Muscle of leg (tissue), 11 donors: ENCODE results near the gene PAMR1. TPM values are rescaled to one million over a fixed set of nuclear protein-coding genes. Genes with fewer than 3 reads are reported as not detected.

Experiments
- DNase-seq: peaks from one replicate; pipeline ENCODE4 v3.0.0; 2013
- H3K27ac ChIP-seq: one replicate; pipeline ENCODE4 v1.5.1; 2013; ENCODE audit warnings: mild to moderate bottlenecking, low read length, control low read depth
- H3K27me3 ChIP-seq: one replicate; pipeline ENCODE4 v1.6.1; 2013; ENCODE audit warnings: low read length; ENCODE audit not compliant: control insufficient read depth, insufficient read depth
- H3K36me3 ChIP-seq: one replicate; pipeline ENCODE4 v1.6.1; 2013; ENCODE audit warnings: low read length; ENCODE audit not compliant: control insufficient read depth, insufficient read depth
- H3K4me1 ChIP-seq: one replicate; pipeline ENCODE4 v1.6.1; 2013; ENCODE audit warnings: low read length; ENCODE audit not compliant: control insufficient read depth, insufficient read depth
- H3K4me3 ChIP-seq: one replicate; pipeline ENCODE4 v1.5.1; 2013; ENCODE audit warnings: low read length, control low read depth
- H3K9me3 ChIP-seq: replicated peaks from 2 replicates; pipeline ENCODE4 v1.6.1; 2013; ENCODE audit warnings: low read depth, low read length; ENCODE audit not compliant: control insufficient read depth
- WGBS: methylation state at CpG from one replicate; pipeline ENCODE4 v1.1.5; 2013; ENCODE audit warnings: missing lambda C conversion rate; ENCODE audit not compliant: insufficient coverage; 5-methylcytosine and 5-hydroxymethylcytosine counted together
- polyA plus RNA-seq, 8 donors: library from polyadenylated mRNA; unstranded; fragments of 120-200 nt; gene quantifications; one replicate each; pipeline versions ENCODE4 v1.2.1 to v1.2.3, GENCODE V29; 2013; ENCODE audit warnings: inconsistent platforms in 1 of 8, low replicate concordance in 1 of 8; ENCODE audit not compliant: insufficient read length in 8 of 8, insufficient read depth in 1 of 8
- total RNA-seq: library from RNA; stranded (reverse); fragments of 120-200 nt; gene quantifications from one replicate; pipeline ENCODE4 v1.2.4, GENCODE V29; 2013

Gene PAMR1
- total and polyA plus RNA-seq, 9 donors, result 7.5 to 35.3 (median 15.2) TPM

DNA sequence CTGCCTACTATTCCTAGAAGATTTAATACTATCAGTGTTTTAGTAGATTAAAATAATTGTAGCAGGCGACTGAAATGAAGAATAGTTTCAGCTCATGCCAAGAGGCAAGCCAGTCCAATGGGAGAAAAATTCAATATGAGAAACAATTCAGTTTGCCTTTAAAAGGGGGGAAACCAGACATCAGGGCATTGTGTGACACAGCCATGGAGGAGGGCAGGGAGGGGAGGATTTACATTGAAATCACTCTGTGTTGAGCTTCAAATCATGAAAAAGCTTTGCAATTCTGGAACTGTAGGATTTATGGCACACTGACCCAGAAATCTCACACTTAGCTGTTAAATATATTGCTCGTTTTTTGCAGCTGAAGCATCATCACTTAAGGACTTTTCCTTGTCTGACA lies 110.6 kb downstream of the PAMR1 start:
- Histone ChIP-seq H3K27ac (no peak overlapping the region), H3K36me3 (no peaks in the 10 kb centered on the region), H3K27me3 (peaks cover 43% of the 10 kb centered on the region), H3K4me1 (peaks cover 13% of the 10 kb centered on the region), H3K9me3 (no peaks in the 10 kb centered on the region), H3K4me3 (no peak overlapping the region)
- 38% methylated on average over 1 of the region's 2 CpGs for WGBS
- DNase-seq, result no peak

DNA sequence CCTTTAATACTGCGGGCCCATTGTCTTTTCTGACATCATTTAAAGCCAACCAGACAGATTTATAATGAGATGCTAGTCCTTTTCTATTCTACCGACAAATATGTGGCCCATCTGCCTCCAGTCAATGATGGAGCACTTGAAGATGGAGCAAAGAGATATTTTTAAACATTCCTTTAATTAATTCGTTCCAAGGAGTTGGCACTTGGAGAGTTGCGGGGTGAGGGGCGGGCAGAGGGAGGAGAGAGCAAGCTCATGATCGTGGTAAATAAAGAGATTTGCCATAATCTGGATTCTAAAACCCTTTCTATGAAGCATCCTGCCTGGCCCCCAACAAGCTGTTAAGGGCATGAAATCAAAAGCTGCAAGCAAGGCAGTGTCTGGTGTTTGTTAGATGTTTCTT lies 111.1 kb downstream of the PAMR1 start:
- H3K36me3 ChIP-seq, result no peaks in the 10 kb centered on the region
- H3K27me3 ChIP-seq, result peaks cover 38% of the 10 kb centered on the region
- WGBS, result no CpG with 5 or more reads among the region's 6 CpGs
- H3K4me1 ChIP-seq, result peaks cover 9% of the 10 kb centered on the region
- DNase-seq, result no peak
- no peak overlapping the region for H3K27ac ChIP-seq
- no peak overlapping the region for H3K4me3 ChIP-seq
- no peaks in the 10 kb centered on the region for H3K9me3 ChIP-seq

DNA sequence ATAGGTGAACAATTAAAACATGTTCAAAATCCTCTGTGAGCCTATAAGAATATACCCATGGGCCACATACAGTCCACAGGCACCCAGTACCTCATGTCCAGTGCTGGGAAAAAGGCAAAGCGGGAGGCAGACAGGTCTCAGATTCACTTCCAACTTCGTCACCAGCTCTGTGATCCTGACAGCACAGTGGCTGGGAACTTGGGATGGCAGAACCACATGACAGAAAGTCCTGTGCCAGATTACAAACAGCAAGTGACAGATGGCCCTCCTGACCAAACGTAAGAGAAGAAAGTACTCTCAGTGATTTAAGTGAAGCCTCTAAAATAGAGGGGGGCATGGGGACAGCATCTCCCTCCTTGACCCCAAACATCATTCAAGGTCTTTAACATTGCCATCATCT lies 111.8 kb downstream of the PAMR1 start:
- no peak overlapping the region for H3K4me3 ChIP-seq
- DNase-seq, result no peak
- 100% methylated on average over 2 of the region's 3 CpGs for WGBS
- H3K27ac ChIP-seq, result no peak overlapping the region
- peaks cover 31% of the 10 kb centered on the region for H3K27me3 ChIP-seq
- H3K36me3 ChIP-seq, result no peaks in the 10 kb centered on the region
- no peaks in the 10 kb centered on the region for H3K9me3 ChIP-seq
- H3K4me1 ChIP-seq, result peaks cover 5% of the 10 kb centered on the region

DNA sequence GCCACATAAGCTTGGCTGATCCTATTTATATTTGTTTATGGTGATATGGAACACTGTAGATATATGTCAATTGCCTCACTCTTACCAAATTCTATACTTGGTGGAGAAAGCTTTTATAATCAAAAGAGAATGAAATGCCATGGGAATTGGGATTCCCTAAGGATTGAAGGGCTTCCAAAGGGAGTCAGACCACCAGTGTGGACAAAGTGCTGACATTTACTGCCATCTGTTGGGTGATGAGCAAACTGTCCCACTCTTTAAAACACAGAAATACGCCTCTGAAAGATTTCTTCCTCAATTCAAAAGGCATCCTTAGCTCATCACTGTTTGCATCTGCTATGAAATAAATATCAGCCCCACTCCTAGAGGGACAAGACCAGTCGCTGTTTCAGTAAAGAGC lies 113.1 kb downstream of the PAMR1 start:
- Histone ChIP-seq H3K4me1 (no peaks in the 10 kb centered on the region), H3K9me3 (no peaks in the 10 kb centered on the region), H3K27me3 (peaks cover 21% of the 10 kb centered on the region), H3K4me3 (no peak overlapping the region), H3K36me3 (no peaks in the 10 kb centered on the region), H3K27ac (no peak overlapping the region)
- WGBS, result no CpG with 5 or more reads among the region's 2 CpGs
- DNase-seq, result peak; percentile 24

DNA sequence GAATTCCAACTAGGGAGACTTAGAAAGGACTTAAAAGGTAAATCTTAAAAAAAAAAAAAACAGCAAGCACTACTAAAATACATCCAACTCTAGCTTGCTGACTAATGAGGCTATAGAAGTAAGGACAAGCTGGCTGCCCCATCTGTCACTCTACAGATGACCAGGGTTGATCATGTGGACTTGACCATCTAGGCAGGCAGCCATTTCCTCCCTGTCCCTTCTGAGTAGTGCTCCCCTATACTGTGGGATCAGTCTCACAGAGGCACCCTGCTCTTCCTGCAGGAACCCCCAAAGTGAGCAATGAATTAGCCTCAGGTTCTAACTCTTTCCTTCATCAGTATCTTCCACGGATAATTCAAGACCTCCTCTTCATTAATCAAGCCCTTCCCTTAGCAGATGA lies 118.4 kb downstream of the PAMR1 start:
- 100% methylated on average over 1 of the region's 1 CpG for WGBS
- Histone ChIP-seq H3K27ac (no peak overlapping the region), H3K9me3 (no peaks in the 10 kb centered on the region), H3K27me3 (peaks cover 11% of the 10 kb centered on the region), H3K4me1 (no peaks in the 10 kb centered on the region), H3K36me3 (no peaks in the 10 kb centered on the region), H3K4me3 (no peak overlapping the region)
- no peak for DNase-seq

DNA sequence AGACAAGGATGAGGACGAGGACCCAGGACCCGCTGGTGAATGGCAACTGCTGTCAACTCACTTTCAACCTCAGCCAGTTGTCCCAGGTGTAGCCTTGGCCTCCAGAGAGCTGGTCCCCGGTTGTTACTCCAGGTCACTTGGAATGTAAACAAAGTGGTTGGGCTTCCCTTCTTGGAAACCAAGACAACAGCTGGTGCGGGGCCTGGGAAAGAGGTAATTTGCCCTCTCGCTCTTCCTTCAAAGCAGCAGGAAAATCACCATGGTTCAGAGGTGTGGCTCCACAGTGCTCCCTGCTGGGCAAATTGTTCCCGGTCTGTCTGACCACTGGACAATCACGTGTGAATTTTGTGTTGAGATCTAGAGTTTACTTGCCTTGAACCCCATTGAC lies 121.0 kb downstream of the PAMR1 start:
- no peaks in the 10 kb centered on the region for H3K4me1 ChIP-seq
- H3K36me3 ChIP-seq, result no peaks in the 10 kb centered on the region
- no peak overlapping the region for H3K4me3 ChIP-seq
- no peak for DNase-seq
- H3K27ac ChIP-seq, result no peak overlapping the region
- H3K27me3 ChIP-seq, result peaks cover 8% of the 10 kb centered on the region
- no peaks in the 10 kb centered on the region for H3K9me3 ChIP-seq
- 47% methylated on average over 4 of the region's 7 CpGs for WGBS

DNA sequence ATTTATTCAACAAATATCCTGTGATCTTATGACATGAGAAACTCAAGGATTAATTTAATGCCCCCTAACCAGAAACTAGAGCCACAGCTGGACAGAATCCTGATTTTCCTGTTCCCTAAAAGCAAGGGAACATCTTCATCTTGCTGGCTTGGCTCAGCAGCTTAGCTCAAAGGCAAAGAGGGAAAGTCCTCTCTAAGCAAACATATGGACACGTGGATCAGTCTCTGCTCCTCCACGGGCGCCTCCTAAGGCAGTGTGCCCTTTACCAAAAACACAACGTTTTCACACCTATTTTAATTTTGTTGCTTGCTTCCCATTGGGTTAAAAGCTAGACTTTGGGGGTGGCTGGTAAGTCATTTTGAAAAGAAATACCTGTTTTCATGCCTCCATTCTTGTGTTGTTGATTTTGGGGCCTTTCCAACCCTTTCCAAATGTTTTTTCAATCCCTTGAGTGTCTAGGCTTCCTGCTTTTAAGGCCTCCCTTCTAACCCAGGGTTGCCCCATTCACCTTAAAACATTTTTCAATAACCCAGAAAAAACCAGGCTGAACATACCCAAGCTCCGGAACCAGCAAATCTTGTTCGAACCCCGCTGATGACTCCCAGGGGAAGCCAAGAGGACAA lies 121.5 kb downstream of the PAMR1 start:
- no peak overlapping the region for H3K4me3 ChIP-seq
- WGBS, result 93% methylated on average over 3 of the region's 7 CpGs
- no peak for DNase-seq

DNA sequence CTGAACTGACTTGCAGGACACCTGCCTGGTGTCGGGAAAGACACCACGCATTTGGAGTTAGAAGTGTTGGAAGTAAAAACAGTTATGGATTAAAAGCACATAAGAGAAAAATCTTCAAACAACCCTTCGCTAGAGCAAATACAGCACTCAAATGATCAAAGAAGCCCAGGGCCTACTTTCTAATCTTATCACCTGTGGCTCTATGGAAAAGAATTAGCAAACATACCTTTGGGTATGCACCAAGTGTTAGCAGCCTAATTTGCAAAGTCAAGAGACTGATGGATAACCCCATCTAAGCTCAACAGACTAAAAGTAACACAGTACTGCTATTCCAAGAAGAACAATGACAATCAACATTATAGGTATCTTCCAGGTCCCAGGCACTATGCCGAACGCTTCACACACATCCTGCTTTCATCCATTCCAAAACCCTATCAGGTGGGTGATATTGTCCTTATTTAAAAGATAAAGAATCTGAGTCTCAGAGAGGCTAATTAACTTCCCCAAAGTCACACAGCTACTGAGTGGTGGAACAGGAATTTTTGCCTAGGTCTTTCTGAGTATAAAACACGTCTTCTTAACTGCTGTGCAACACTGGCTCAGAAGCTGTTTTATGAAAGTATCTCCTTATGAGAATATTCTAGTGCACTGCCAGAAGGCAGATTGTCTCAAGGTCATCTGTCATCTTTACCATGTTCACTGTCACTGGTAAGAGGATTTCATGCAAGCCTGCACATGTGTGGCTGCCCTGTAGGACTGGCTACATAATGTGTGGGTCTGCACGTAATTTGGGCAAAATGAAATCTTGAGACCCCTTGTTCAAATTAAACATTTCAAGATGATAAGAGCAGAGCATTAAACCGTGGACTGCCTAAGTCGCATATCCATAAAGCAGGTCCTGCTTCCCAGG lies 122.4 kb downstream of the PAMR1 start:
- Histone ChIP-seq H3K36me3 (no peaks in the 10 kb centered on the region), H3K4me3 (no peak overlapping the region), H3K27me3 (peaks cover 8% of the 10 kb centered on the region), H3K9me3 (no peaks in the 10 kb centered on the region), H3K4me1 (no peaks in the 10 kb centered on the region), H3K27ac (no peak overlapping the region)
- WGBS, result 80% methylated on average over 1 of the region's 9 CpGs
- DNase-seq, result no peak

More for the DNA sequence above, 121.5 kb downstream of the PAMR1 start:
- H3K27ac ChIP-seq, result no peak overlapping the region
- H3K4me1 ChIP-seq, result no peaks in the 10 kb centered on the region
- H3K9me3 ChIP-seq, result no peaks in the 10 kb centered on the region
- H3K36me3 ChIP-seq, result no peaks in the 10 kb centered on the region
- H3K27me3 ChIP-seq, result peaks cover 8% of the 10 kb centered on the region

DNA sequence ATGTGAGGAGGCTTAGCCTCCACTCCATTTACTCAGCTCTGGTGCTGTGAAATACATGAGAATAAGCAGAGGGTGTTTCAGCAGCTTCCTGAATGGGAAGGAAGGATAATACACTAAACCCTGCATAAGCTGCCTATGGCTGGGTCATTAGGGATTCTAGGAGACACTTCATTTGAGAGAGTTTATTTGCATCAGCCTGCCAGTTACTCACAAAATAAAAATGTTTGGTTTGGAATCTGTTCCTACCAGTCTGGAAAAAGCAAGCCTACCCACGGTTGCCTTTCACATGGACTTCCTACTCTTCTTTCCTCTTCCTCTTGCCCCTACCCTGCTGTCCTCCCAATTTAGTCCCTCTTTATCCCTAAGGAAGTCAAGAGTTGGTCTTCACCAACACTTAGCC lies 126.5 kb downstream of the PAMR1 start:
- 86% methylated on average over 1 of the region's 1 CpG for WGBS
- Histone ChIP-seq H3K4me3 (no peak overlapping the region), H3K27ac (no peak overlapping the region), H3K27me3 (peaks cover 6% of the 10 kb centered on the region), H3K36me3 (no peaks in the 10 kb centered on the region), H3K4me1 (no peaks in the 10 kb centered on the region), H3K9me3 (no peaks in the 10 kb centered on the region)
- no peak for DNase-seq

DNA sequence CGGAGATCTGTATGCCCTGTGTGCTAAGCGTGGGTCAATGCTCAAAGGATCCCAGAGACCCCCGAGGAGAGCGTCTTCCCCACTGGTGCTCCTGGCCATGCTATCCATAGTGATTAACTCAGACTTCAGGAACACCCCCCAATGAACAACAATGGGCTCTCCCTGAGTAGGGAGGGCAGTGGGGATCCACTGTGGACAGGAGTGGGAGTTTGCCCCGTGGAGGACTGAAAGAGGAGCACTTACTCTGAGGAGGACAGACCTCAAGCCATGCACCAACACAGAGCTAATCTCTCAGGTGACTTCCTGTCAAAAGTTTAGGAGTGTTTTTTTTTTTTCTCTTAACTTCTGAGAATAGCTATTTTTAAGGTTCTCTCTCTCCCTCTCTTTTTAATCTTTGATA lies 130.5 kb downstream of the PAMR1 start:
- Histone ChIP-seq H3K9me3 (no peaks in the 10 kb centered on the region), H3K4me1 (peaks cover 4% of the 10 kb centered on the region), H3K36me3 (no peaks in the 10 kb centered on the region), H3K27me3 (peaks cover 3% of the 10 kb centered on the region), H3K27ac (no peak overlapping the region), H3K4me3 (no peak overlapping the region)
- WGBS, result 100% methylated on average over 1 of the region's 5 CpGs
- no peak for DNase-seq
